Endothelial cell of umbilical vein (primary cell): ENCODE results near the gene TIPARP. TPM values are rescaled to one million over a fixed set of nuclear protein-coding genes. Genes with fewer than 3 reads are reported as not detected.

ENCODE experiments used
- BruUV-seq: library from RNA; stranded (reverse); fragments of 400-500 nt; replicated peaks from 2 replicates; lab custom pipeline; 2021; lab: Mats Ljungman, UMichigan
- CTCF ChIA-PET: fragments of 300-600, 350-600 bp; sonication (Branson Sonifier 250); formaldehyde crosslinking; loops from one replicate; lab custom pipeline; 2021; ENCODE audit warnings: antibody characterized with exemption, inconsistent platforms; lab: Charles Lee
- POLR2A ChIA-PET: fragments of 300-600, 350-600 bp; sonication (Branson Sonifier 250); formaldehyde crosslinking; loops from one replicate; lab custom pipeline; 2021; ENCODE audit warnings: antibody characterized with exemption, inconsistent platforms; lab: Charles Lee
- DNase-seq: peaks from one replicate; pipeline ENCODE4 v3.0.0-alpha.2; 2011; ENCODE audit warnings: low read depth, low spot score
- FAIRE-seq: peaks from 2 replicates; lab custom pipeline; 2011; peaks lifted over from hg19 to GRCh38; lab: Jason Lieb, UNC
- H2AFZ ChIP-seq: 2 replicates; pipeline ENCODE4 v1.6.0; 2012; ENCODE audit warnings: low read depth, low read length, control low read depth, inconsistent platforms
- H3K27ac ChIP-seq: 2 replicates; pipeline ENCODE4 v1.5.1; 2011; ENCODE audit warnings: low read depth, mild to moderate bottlenecking, control low read depth, low read length, moderate library complexity; ENCODE audit not compliant: insufficient read depth
- H3K27me3 ChIP-seq, 2 experiments: 2 replicates each; pipeline versions ENCODE4 v1.6.0 to v1.6.1; 2011; ENCODE audit warnings: low read length in 2 of 2, mixed read lengths in 1 of 2; ENCODE audit not compliant: control insufficient read depth in 2 of 2, insufficient read depth in 2 of 2
- H3K36me3 ChIP-seq, 2 experiments: 2 replicates in 1 of 2; 3 replicates in 1 of 2; pipeline ENCODE4 v1.5.1; 2011; ENCODE audit warnings: low read length in 2 of 2, mild to moderate bottlenecking in 1 of 2, moderate library complexity in 1 of 2; ENCODE audit not compliant: control insufficient read depth in 2 of 2, insufficient read depth in 2 of 2; ENCODE audit errors: extremely low read depth in 1 of 2
- H3K4me1 ChIP-seq: 3 replicates; pipeline ENCODE4 v1.5.1; 2011; ENCODE audit warnings: mild to moderate bottlenecking, low read length; ENCODE audit not compliant: control insufficient read depth, insufficient read depth; ENCODE audit errors: extremely low read depth
- H3K4me2 ChIP-seq: 2 replicates; pipeline ENCODE4 v1.6.1; 2011; ENCODE audit warnings: low read length, control low read depth, mixed read lengths; ENCODE audit not compliant: insufficient read depth
- H3K4me3 ChIP-seq, 3 experiments: fragments of 200-600 bp in 1 of 3; sonication (generic), shearing (Covaris generic) in 1 of 3; replicated peaks in 1 of 3; 2 replicates each; pipeline ENCODE4 v1.5.1; 2011 to 2016; ENCODE audit warnings: control low read depth in 3 of 3, low read length in 3 of 3, mild to moderate bottlenecking in 2 of 3, inconsistent platforms in 1 of 3, low read depth in 1 of 3, moderate library complexity in 1 of 3; ENCODE audit not compliant: insufficient read depth in 1 of 3
- H3K79me2 ChIP-seq: 2 replicates; pipeline ENCODE4 v1.6.0; 2012; ENCODE audit warnings: low read length, inconsistent platforms; ENCODE audit not compliant: control insufficient read depth, insufficient read depth
- H3K9ac ChIP-seq: replicated peaks from 2 replicates; pipeline ENCODE3; 2011; ENCODE audit warnings: low read length, control low read depth; ENCODE audit not compliant: insufficient read depth; ENCODE audit errors: extremely low read depth
- H3K9me1 ChIP-seq: replicated peaks from 3 replicates; pipeline ENCODE4 v1.6.0; 2011; ENCODE audit warnings: mild to moderate bottlenecking, low read length; ENCODE audit not compliant: control insufficient read depth, insufficient read depth; ENCODE audit errors: extremely low read depth
- H3K9me3 ChIP-seq: replicated peaks from 2 replicates; pipeline ENCODE4 v1.5.1; 2012; ENCODE audit warnings: low read length, inconsistent platforms; ENCODE audit not compliant: control insufficient read depth, insufficient read depth
- H4K20me1 ChIP-seq: replicated peaks from 2 replicates; pipeline ENCODE3; 2011; ENCODE audit warnings: mild to moderate bottlenecking, low read length; ENCODE audit not compliant: control insufficient read depth, insufficient read depth; ENCODE audit errors: extremely low read depth
- CTCF ChIP-seq, 2 donors: IDR thresholded peaks; 1 replicate in 1 of 2; 2 replicates in 1 of 2; pipeline ENCODE4 v1.5.1; 2011; ENCODE audit warnings: low read length in 2 of 2, mild to moderate bottlenecking in 2 of 2, moderate library complexity in 2 of 2, control low read depth in 1 of 2, inconsistent platforms in 1 of 2, low read depth in 1 of 2; ENCODE audit not compliant: insufficient read depth in 1 of 2; ENCODE audit errors: extremely low read depth in 1 of 2
- EZH2 ChIP-seq: IDR thresholded peaks from 2 replicates; pipeline ENCODE4 v1.6.1; 2012; ENCODE audit warnings: borderline replicate concordance, low read depth, mild to moderate bottlenecking, moderate library complexity, low read length, inconsistent platforms; ENCODE audit not compliant: severe bottlenecking
- FOS ChIP-seq: IDR thresholded peaks from 2 replicates; pipeline ENCODE4 v1.6.1; 2011; ENCODE audit warnings: mild to moderate bottlenecking, low read length, moderate library complexity, borderline replicate concordance; ENCODE audit not compliant: insufficient read depth
- GATA2 ChIP-seq: IDR thresholded peaks from 2 replicates; pipeline ENCODE4 v1.7.0; 2011; ENCODE audit warnings: low read depth, mild to moderate bottlenecking, moderate library complexity, mixed read lengths, low read length; ENCODE audit not compliant: insufficient read length, insufficient read depth
- JUN ChIP-seq: IDR thresholded peaks from 2 replicates; pipeline ENCODE4 v1.6.1; 2011; ENCODE audit warnings: borderline replicate concordance, low read depth; ENCODE audit not compliant: insufficient read length, insufficient read depth
- MAX ChIP-seq: IDR thresholded peaks from 2 replicates; pipeline ENCODE4 v1.6.1; 2011; ENCODE audit not compliant: insufficient read depth, insufficient read length
- MYC ChIP-seq: IDR thresholded peaks from one replicate; pipeline ENCODE4 v1.6.1; 2011; ENCODE audit warnings: mild to moderate bottlenecking, low read depth, low read length
- POLR2A ChIP-seq: IDR thresholded peaks from 2 replicates; pipeline ENCODE4 v1.6.1; 2012; ENCODE audit warnings: low read depth, mild to moderate bottlenecking, control low read depth, low read length
- POLR2AphosphoS5 ChIP-seq: IDR thresholded peaks from 2 replicates; pipeline ENCODE4 v1.6.1; 2012; ENCODE audit warnings: low read depth, mild to moderate bottlenecking, control low read depth, low read length, moderate library complexity; ENCODE audit not compliant: insufficient read depth
- dilution Hi-C: fragments of 300-500 bp; cut with MboI; formaldehyde crosslinking; loops from one replicate; pipeline ENCODE4 v1.15.0; 2019; ENCODE audit warnings: low sequenced_read_pairs; ENCODE audit not compliant: extremely low pct_ligation_motif_present
- intact Hi-C: fragments of 100-400 bp; cut with micrococcal nuclease; formaldehyde crosslinking; loops from one replicate; pipeline ENCODE4 v1.10.0; 2022
- polyA plus RNA-seq, 4 experiments: library from polyadenylated mRNA; depleted of rRNA in 3 of 4; stranded (reverse) in 3 of 4; unstranded in 1 of 4; fragments of >200 nt; gene quantifications; 2 replicates each; pipeline versions ENCODE4 v1.2.1 to v1.2.3, GENCODE V29; 2011 to 2012; ENCODE audit warnings: missing spikeins in 1 of 4
- total RNA-seq: library from RNA; stranded (reverse); gene quantifications from 2 replicates; pipeline ENCODE4 v1.2.3, GENCODE V29; 2021

Gene TIPARP
- total and polyA plus RNA-seq, 2 donors (not counting 3 experiments of a cell fraction or from before 2014, with no cell fraction given) = 9.1 to 21.2 TPM

GRCh38 chr3:156668073-156668763 is 6.2 kb upstream of the TIPARP start:
- no peak for TF ChIP-seq POLR2A
- Histone ChIP-seq H3K9me1 (no peaks in the 10 kb centered on the region), H2AFZ (no peak overlapping the region), H3K4me1 (peaks cover 21% of the 10 kb centered on the region), H3K79me2 (no peaks in the 10 kb centered on the region), H3K9me3 (no peaks in the 10 kb centered on the region), H4K20me1 (no peaks in the 10 kb centered on the region), H3K36me3 (no peaks in the 10 kb centered on the region), H3K27ac (no peak overlapping the region), H3K4me3 (no peak overlapping the region), H3K27me3 (no peaks in the 10 kb centered on the region), H3K4me2 (no peak overlapping the region), H3K9ac (no peak overlapping the region)
- intact Hi-C loops = no loop called here
- FAIRE-seq = peak; percentile 4
- no TSS peak for BruUV-seq
- dilution Hi-C loops = no loop called here
- POLR2A ChIA-PET = no interaction called here
- DNase-seq = no peak
- CTCF ChIA-PET = interaction anchor here (1.0 kb wide), 1 partner anchor 15 kb away, joined by 3 read pairs; no protein-coding TSS in a partner anchor

- intact Hi-C loops (no loop called here), dilution Hi-C loops (no loop called here)
- CTCF ChIA-PET = interaction anchor here (0.9 to 2.1 kb wide), 2 partner anchors 160 to 419 kb away, joined by 3 to 6 read pairs; no protein-coding TSS in a partner anchor
- Histone ChIP-seq H3K9me1 (no peaks in the 10 kb centered on the region), H2AFZ (no peak overlapping the region), H4K20me1 (no peaks in the 10 kb centered on the region), H3K27ac (no peak overlapping the region), H3K4me1 (peaks cover 12% of the 10 kb centered on the region), H3K9ac (no peak overlapping the region), H3K27me3 (no peaks in the 10 kb centered on the region), H3K4me3 (no peak overlapping the region), H3K4me2 (peak overlapping the region; percentile 32), H3K9me3 (no peaks in the 10 kb centered on the region), H3K36me3 (no peaks in the 10 kb centered on the region), H3K79me2 (peaks cover 6% of the 10 kb centered on the region)
- no TSS peak for BruUV-seq
- peak; percentile 85 for FAIRE-seq
- DNase-seq = peak; percentile 63
- POLR2A ChIA-PET = no interaction called here
- TF ChIP-seq EZH2 = no peak
- no peak for TF ChIP-seq POLR2A
- TF ChIP-seq MYC = no peak
- no peak for TF ChIP-seq CTCF (IDR thresholded peaks at IDR 0.05; ENCODE audit: extremely low read depth in 1 of 2, insufficient read depth in 1 of 2, low read depth in 1 of 2, low read length in 2 of 2)
- TF ChIP-seq GATA2 = peak; percentile 66
- no peak for TF ChIP-seq MAX
- peak; percentile 66 for TF ChIP-seq FOS
- no peak for TF ChIP-seq JUN
- no peak for TF ChIP-seq POLR2AphosphoS5
Measured at GRCh38 chr3:156670077-156670476, 4.3 kb upstream of the TIPARP start.
